Ovary (tissue), 3 donors: Measurements from ENCODE around the gene TENM4.

Source experiments
- CTCF ChIP-seq, 3 donors: fragments of 450-650 bp in 2 of 3; fragments of 200-600 bp in 1 of 3; IDR thresholded peaks; one replicate each; pipeline versions ENCODE4 v1.5.1 to v1.8.0; 2016 to 2022; ENCODE audit warnings: antibody characterized with exemption in 3 of 3, mild to moderate bottlenecking in 1 of 3
- POLR2A ChIP-seq: fragments of 450-650 bp; IDR thresholded peaks from one replicate; pipeline ENCODE4 v1.6.1; 2017; ENCODE audit warnings: antibody characterized with exemption, mild to moderate bottlenecking, moderate library complexity
- donor health status: DM: no; HTN: no; CAD: no.

- no peak for TF ChIP-seq POLR2A
- TF ChIP-seq CTCF (IDR thresholded peaks at IDR 0.05) = no peak
Measured at GRCh38 chr11:78725200-78725599, 715.6 kb downstream of the TENM4 start.
